ENCODE data around the gene NCL.
"Not testable (repeated sequence)": the region's sequence is repeated elsewhere in the genome, so short reads cannot be mapped to it uniquely, and the experiment has no call there.

Gene NCL

DNA sequence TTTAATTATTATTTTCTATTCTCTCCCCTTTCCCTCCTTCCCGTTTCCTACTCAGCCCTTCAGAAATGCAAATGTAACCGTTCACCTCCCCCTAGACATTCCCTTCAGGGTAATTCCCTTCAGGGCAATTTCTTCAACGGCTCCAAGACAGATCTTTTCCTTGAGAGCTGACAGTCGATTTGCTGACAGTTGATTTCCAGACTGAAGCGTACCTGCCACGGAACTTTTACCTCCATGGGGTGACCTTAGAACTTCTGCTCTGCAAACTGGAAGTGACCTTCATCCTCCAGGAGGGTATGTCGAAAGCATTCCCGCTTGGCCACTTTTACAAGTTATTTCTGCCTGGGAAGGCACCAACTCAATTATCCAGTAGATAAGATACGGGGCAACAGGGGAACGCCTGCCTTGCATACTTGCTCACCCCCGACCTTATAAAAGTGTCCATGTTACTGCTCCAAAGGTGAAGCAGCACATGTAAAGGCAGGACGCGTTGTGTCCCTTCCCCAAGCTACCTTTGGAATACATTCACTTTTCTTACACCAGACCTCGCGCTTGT lies 50.3 kb downstream of the NCL start:
- no peaks in the 10 kb centered on the region for H3K4me1 ChIP-seq (ENCODE audit: control insufficient read depth, insufficient read depth, low read length, unreplicated experiment)
- H3K79me2 ChIP-seq (ENCODE audit: control insufficient read depth, insufficient read depth, low read length, unreplicated experiment): no peaks in the 10 kb centered on the region
- no peak overlapping the region for H3K27ac ChIP-seq (ENCODE audit: low read depth, low read length)
- H3K4me3 ChIP-seq (ENCODE audit: low read depth, low read length): no peak overlapping the region
- no peaks in the 10 kb centered on the region for H3K36me3 ChIP-seq (ENCODE audit: insufficient read depth, low read length)
- no peak overlapping the region for H2AFZ ChIP-seq (ENCODE audit: low read length, unreplicated experiment)
- no peaks in the 10 kb centered on the region for H3K27me3 ChIP-seq (ENCODE audit: insufficient read depth, low read length)

DNA sequence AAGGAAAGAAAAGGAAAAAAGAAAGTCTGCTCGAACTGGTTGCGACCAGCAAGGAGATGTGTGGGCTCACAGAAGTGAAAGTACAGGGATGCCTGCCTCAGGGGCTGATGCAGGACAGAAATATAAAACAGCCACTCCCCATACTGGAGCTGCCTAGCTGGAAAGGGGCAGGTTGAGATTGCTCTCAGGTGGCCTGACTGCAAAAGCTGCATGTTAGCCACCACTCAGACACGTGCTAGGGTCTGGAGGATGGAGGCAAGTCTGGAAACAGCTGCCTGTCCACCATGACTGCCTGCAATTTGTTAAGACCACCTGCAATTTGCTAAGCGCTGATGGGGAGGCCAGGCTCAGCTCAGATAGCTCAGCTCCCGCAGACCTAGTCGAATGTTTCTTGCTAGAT lies 50.8 kb downstream of the NCL start:
- Histone ChIP-seq H3K4me3 (ENCODE audit: low read depth, low read length) (no peak overlapping the region), H3K27me3 (ENCODE audit: insufficient read depth, low read length) (no peaks in the 10 kb centered on the region), H3K36me3 (ENCODE audit: insufficient read depth, low read length) (no peaks in the 10 kb centered on the region), H3K4me1 (ENCODE audit: control insufficient read depth, insufficient read depth, low read length, unreplicated experiment) (no peaks in the 10 kb centered on the region), H3K27ac (ENCODE audit: low read depth, low read length) (no peak overlapping the region), H2AFZ (ENCODE audit: low read length, unreplicated experiment) (no peak overlapping the region), H3K79me2 (ENCODE audit: control insufficient read depth, insufficient read depth, low read length, unreplicated experiment) (no peaks in the 10 kb centered on the region)

DNA sequence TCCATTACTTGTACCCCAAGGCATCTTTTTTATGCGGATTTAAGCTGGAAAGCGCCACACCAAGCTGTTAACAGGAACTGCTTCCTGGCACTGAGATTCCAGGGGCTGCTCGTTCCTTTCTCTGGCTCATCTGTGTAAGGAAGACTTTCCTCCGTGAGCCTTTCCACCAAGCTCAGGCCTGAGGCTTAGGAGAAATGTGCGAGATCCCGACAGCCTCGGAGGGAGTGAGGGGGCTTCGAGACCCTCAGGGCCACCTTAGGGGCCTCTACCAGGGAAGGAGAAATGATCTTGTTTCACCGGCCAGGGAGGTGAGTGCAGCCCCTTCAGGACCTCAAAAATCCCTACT lies 51.7 kb downstream of the NCL start:
- no peaks in the 10 kb centered on the region for H3K79me2 ChIP-seq (ENCODE audit: control insufficient read depth, insufficient read depth, low read length, unreplicated experiment)
- no peaks in the 10 kb centered on the region for H3K36me3 ChIP-seq (ENCODE audit: insufficient read depth, low read length)
- H3K4me3 ChIP-seq (ENCODE audit: low read depth, low read length): peak overlapping the region; percentile 80
- H3K4me1 ChIP-seq (ENCODE audit: control insufficient read depth, insufficient read depth, low read length, unreplicated experiment): no peaks in the 10 kb centered on the region
- no peak overlapping the region for H3K27ac ChIP-seq (ENCODE audit: low read depth, low read length)
- no peaks in the 10 kb centered on the region for H3K27me3 ChIP-seq (ENCODE audit: insufficient read depth, low read length)
- peak overlapping the region; percentile 6 for H2AFZ ChIP-seq (ENCODE audit: low read length, unreplicated experiment)

DNA sequence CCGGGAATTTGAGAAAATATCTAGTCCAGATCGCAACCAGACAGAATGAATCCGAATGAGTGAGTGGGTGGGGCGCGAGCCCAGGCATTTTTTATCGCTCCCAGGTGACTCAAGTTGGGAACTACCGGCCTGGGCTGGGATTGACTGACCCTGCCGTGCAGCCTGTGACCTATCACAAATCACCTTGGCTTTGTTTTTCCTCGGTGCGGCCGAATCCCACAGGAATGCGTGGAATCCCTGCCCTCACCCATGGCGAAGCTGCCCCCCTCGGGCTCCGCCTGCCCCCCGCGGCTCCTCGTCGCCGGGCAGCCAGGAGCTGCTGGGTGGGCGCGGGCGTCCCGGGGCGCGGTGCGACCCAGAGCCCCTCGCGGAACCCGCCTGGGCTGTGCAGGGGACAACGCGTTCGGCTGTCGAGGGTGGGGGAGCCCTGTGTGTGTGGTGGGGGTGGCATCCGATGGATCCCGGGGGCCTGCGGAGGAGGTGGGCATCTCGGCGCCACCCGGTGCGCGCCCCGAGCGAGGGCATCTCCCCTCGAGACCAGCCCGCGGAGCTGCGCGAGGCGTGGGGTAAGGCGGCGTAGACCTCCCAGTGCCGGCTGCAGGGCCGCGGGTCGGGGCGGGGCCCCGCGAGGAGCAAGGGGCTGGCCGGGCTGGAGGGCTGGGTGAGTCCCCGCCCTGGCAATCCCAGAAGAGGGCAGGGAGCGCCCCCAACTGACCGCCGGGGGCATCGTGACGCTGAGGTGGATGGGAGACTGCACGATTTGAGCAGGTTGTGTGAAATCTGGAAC lies 52.3 kb downstream of the NCL start:
- no peak overlapping the region for H3K27ac ChIP-seq (ENCODE audit: low read depth, low read length)
- H3K27me3 ChIP-seq (ENCODE audit: insufficient read depth, low read length): no peaks in the 10 kb centered on the region
- H3K4me3 ChIP-seq (ENCODE audit: low read depth, low read length): peak overlapping the region; percentile 80
- no peaks in the 10 kb centered on the region for H3K79me2 ChIP-seq (ENCODE audit: control insufficient read depth, insufficient read depth, low read length, unreplicated experiment)
- no peaks in the 10 kb centered on the region for H3K36me3 ChIP-seq (ENCODE audit: insufficient read depth, low read length)
- no peaks in the 10 kb centered on the region for H3K4me1 ChIP-seq (ENCODE audit: control insufficient read depth, insufficient read depth, low read length, unreplicated experiment)
- H2AFZ ChIP-seq (ENCODE audit: low read length, unreplicated experiment): peak overlapping the region; percentile 73

DNA sequence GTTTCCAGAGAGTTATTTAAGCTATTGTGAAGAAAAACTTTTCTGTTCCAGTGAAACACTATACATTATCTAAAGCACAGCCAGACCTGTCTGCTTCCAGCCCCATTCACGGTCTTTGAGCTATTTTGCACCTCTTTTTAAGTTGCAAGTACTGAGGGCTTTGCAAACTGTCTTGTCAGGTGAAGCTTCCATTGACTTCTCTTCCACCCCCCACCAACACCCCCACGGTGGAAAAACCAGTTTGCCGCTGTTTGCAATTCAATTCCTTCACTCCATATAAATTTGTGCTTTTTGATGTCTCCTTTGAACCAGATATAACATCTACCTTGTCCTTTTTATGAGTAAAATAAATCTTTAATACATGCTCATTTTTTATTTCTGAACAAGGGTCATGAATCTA lies 53.0 kb downstream of the NCL start:
- H3K4me3 ChIP-seq (ENCODE audit: low read depth, low read length): peak overlapping the region; percentile 80; the same call in 1 of the 2 replicates
- peaks cover 3% of the 10 kb centered on the region for H3K4me1 ChIP-seq (ENCODE audit: control insufficient read depth, insufficient read depth, low read length, unreplicated experiment)
- H3K79me2 ChIP-seq (ENCODE audit: control insufficient read depth, insufficient read depth, low read length, unreplicated experiment): no peaks in the 10 kb centered on the region
- no peak overlapping the region for H2AFZ ChIP-seq (ENCODE audit: low read length, unreplicated experiment)
- no peaks in the 10 kb centered on the region for H3K36me3 ChIP-seq (ENCODE audit: insufficient read depth, low read length)
- no peak overlapping the region for H3K27ac ChIP-seq (ENCODE audit: low read depth, low read length)
- no peaks in the 10 kb centered on the region for H3K27me3 ChIP-seq (ENCODE audit: insufficient read depth, low read length)

DNA sequence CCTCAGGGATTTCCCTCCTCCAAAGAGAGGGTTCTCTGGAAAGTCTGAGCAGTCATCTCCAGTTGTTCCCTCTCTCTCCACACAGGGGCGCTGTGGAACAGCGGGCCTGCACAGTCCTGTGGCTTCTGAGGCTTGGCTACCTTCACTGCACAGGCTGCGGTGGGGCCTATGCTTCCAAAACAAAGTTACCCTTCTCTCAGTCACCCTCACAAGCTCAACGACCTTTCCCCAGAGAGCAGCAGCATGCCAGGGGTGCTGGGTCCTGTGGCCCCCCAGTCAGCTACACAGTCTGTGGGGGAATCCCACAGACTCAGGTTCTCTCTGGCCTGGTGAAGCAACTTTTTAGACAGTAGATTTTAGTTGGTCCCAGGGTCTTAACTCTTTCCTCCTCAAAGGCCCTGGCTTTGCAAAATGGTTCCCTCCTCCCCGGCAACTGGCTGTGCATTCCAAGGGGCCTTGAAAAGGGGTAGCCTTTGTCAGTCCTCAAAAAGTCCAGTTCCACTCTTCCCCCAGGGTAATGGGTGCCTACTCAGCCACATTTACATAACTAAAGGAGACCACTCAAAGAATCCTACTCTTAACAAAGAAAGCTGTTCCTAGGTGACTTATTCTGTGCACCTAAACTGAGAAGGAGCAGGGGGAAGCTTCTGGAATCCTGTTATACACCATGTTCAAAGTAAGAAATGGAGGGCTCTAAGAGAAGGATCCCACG lies 53.8 kb downstream of the NCL start:
- Histone ChIP-seq H3K27me3 (ENCODE audit: insufficient read depth, low read length) (no peaks in the 10 kb centered on the region), H3K36me3 (ENCODE audit: insufficient read depth, low read length) (no peaks in the 10 kb centered on the region), H3K4me1 (ENCODE audit: control insufficient read depth, insufficient read depth, low read length, unreplicated experiment) (peaks cover 7% of the 10 kb centered on the region), H3K27ac (ENCODE audit: low read depth, low read length) (no peak overlapping the region), H2AFZ (ENCODE audit: low read length, unreplicated experiment) (no peak overlapping the region), H3K4me3 (ENCODE audit: low read depth, low read length) (no peak overlapping the region), H3K79me2 (ENCODE audit: control insufficient read depth, insufficient read depth, low read length, unreplicated experiment) (no peaks in the 10 kb centered on the region)

DNA sequence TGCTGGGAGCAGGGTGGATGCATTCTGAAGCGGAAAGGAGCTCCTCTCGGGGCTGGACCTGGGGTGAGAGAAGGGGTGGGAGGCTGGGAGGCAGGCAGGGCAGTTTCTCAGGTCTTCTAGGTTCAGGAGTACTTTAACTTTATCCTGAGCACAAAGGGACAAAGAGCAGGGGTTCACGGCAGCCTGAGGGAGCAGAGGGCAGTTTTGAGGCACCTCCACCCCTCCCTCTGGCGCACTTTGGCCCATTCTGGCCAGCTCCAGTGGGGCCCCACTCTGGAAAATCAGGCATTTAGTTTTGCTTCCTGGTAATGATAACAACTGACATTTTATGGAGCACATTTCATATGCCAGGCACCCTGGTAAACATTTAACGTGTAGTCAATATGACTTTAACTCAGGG lies 54.5 kb downstream of the NCL start:
- Histone ChIP-seq H3K79me2 (ENCODE audit: control insufficient read depth, insufficient read depth, low read length, unreplicated experiment) (no peaks in the 10 kb centered on the region), H2AFZ (ENCODE audit: low read length, unreplicated experiment) (no peak overlapping the region), H3K36me3 (ENCODE audit: insufficient read depth, low read length) (no peaks in the 10 kb centered on the region), H3K27me3 (ENCODE audit: insufficient read depth, low read length) (no peaks in the 10 kb centered on the region), H3K4me1 (ENCODE audit: control insufficient read depth, insufficient read depth, low read length, unreplicated experiment) (peaks cover 7% of the 10 kb centered on the region), H3K27ac (ENCODE audit: low read depth, low read length) (no peak overlapping the region), H3K4me3 (ENCODE audit: low read depth, low read length) (no peak overlapping the region)

DNA sequence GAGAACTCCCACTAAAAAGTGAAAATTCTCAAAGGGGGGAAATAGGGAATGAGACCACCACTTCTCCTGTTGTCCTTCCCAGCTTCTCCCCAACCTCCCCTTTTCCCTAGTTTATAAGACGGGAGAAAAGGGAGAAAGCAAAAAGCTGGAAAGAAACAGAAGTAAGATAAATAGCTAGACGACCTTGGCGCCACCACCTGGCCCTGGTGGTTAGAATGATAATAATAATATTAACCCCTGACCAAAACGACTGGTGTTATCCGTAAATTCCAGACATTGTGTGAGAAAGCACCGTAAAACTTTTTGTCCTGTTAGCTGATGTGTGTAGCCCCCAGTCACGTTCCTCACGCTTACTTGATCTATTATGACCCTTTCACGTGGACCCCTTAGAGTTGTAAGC lies 56.0 kb downstream of the NCL start:
- not testable (repeated sequence) for H3K27ac ChIP-seq (ENCODE audit: low read depth, low read length); H2AFZ ChIP-seq (ENCODE audit: low read length, unreplicated experiment); H3K4me3 ChIP-seq (ENCODE audit: low read depth, low read length); H3K4me1 ChIP-seq (ENCODE audit: control insufficient read depth, insufficient read depth, low read length, unreplicated experiment); H3K36me3 ChIP-seq (ENCODE audit: insufficient read depth, low read length); H3K27me3 ChIP-seq (ENCODE audit: insufficient read depth, low read length); H3K79me2 ChIP-seq (ENCODE audit: control insufficient read depth, insufficient read depth, low read length, unreplicated experiment)

DNA sequence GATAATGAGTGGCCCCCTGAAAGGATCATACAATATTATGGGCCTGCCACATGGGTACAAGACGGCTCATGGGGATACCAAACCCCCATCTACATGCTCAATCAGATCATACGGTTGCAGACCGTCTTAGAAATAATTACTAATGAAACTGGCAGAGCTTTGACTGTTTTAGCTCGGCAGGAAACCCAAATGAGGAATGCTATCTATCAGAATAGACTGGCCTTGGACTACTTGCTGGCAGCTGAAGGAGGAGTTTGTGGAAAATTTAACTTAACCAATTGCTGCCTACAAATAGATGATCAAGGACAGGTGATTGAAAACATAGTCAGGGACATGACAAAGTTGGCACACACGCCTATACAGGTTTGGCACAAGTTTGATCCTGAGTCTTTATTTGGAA lies 56.6 kb downstream of the NCL start:
- H2AFZ ChIP-seq (ENCODE audit: low read length, unreplicated experiment); H3K79me2 ChIP-seq (ENCODE audit: control insufficient read depth, insufficient read depth, low read length, unreplicated experiment); H3K27ac ChIP-seq (ENCODE audit: low read depth, low read length); H3K4me1 ChIP-seq (ENCODE audit: control insufficient read depth, insufficient read depth, low read length, unreplicated experiment); H3K36me3 ChIP-seq (ENCODE audit: insufficient read depth, low read length); H3K4me3 ChIP-seq (ENCODE audit: low read depth, low read length); H3K27me3 ChIP-seq (ENCODE audit: insufficient read depth, low read length): not testable (repeated sequence)

DNA sequence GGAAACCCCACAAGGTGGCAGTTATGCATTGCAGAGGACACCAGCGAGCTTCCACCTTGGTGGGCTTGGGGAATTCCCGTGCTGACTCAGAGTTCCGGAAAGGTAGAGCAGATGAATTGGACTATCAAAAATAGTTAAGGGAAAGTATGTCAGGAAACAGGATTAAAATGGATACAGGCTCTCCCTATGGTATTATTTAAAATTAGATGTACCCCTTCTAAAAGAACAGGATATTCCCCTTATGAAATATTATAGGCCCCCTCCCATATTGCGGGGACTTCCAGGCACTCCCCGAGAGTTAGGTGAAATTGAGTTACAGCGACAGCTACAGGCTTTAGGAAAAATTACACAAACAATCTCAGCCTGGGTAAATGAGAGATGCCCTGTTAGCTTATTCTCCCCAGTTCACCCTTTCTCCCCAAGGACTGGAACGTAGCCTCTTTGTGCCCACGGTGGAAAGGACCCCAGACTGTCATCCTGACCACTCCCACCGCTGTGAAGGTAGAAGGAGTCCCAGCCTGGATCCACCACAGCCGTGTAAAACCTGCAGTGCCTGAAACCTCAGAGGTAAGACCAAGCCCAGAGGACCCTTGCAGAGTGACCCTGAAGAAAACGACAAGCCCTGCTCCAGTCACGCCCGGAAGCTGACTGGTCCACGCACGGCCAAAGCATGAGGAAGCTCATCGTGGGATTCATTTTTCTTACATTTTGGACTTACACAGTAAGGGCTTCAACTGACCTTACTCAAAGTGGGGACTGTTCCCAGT lies 58.5 kb downstream of the NCL start:
- Histone ChIP-seq H3K4me3 (ENCODE audit: low read depth, low read length) (peak overlapping the region; percentile 52; the same call in 1 of the 2 replicates), H2AFZ (ENCODE audit: low read length, unreplicated experiment) (peak overlapping the region; percentile 62), H3K27ac (ENCODE audit: low read depth, low read length) (0 out of 2 replicates have a peak overlapping the region, but pooled peaks have one; percentile 6)
- not testable (repeated sequence) for H3K4me1 ChIP-seq (ENCODE audit: control insufficient read depth, insufficient read depth, low read length, unreplicated experiment); H3K79me2 ChIP-seq (ENCODE audit: control insufficient read depth, insufficient read depth, low read length, unreplicated experiment); H3K36me3 ChIP-seq (ENCODE audit: insufficient read depth, low read length); H3K27me3 ChIP-seq (ENCODE audit: insufficient read depth, low read length)

Measured in ACC112 (cell line).